22Rv1 (cell line): Measurements from ENCODE around the gene SPDL1.

Experiments used
- H3K27ac ChIP-seq: fragments of 450-650 bp; 2 replicates; pipeline ENCODE4 v1.5.1; 2017
- ZFX ChIP-seq: fragments of 450-650 bp; IDR thresholded peaks from 2 replicates; pipeline ENCODE4 v1.6.1; 2017; ENCODE audit warnings: antibody characterized with exemption, borderline replicate concordance
- TF ChIP-seq, protein P1 (sequence below): fragments of 450-650 bp; IDR thresholded peaks from 2 replicates; pipeline ENCODE4 v1.5.1; 2017; ENCODE audit warnings: mild to moderate bottlenecking

SPDL1 gene

DNA sequence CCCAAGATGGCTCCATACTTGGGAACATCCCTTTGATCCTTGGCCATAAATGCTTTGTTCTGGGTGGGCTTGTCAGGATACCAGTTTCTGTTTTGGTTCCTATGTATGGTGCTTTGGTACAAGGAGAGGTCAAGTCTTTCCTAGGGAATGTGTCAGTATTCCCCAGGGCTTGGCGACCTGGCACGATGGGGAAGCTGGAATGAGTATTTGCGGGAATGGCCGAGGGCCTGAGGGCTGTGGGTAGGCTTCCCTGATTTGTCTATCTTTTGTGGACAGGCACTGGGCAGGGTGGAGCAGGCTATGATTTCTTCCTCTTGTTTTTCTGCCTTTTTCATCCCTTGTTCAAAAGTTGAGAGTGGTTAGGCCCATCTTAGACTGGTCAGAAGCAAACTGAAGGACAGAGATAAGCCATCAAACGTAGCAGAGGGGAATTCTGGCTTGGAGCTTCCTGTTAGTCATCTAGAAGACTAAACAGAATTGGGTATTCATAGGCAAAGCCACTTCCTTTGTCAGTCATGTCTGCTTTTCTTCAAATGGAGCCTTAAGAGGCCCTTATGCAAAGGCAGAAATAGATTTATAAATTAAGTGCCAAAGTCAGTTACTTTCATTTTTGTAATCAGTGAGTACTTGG, 67.2 kb downstream of the SPDL1 start:
- TF ChIP-seq, protein P1, sequence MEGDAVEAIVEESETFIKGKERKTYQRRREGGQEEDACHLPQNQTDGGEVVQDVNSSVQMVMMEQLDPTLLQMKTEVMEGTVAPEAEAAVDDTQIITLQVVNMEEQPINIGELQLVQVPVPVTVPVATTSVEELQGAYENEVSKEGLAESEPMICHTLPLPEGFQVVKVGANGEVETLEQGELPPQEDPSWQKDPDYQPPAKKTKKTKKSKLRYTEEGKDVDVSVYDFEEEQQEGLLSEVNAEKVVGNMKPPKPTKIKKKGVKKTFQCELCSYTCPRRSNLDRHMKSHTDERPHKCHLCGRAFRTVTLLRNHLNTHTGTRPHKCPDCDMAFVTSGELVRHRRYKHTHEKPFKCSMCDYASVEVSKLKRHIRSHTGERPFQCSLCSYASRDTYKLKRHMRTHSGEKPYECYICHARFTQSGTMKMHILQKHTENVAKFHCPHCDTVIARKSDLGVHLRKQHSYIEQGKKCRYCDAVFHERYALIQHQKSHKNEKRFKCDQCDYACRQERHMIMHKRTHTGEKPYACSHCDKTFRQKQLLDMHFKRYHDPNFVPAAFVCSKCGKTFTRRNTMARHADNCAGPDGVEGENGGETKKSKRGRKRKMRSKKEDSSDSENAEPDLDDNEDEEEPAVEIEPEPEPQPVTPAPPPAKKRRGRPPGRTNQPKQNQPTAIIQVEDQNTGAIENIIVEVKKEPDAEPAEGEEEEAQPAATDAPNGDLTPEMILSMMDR: no peak
- TF ChIP-seq ZFX: no peak
- no peak overlapping the region for H3K27ac ChIP-seq

DNA sequence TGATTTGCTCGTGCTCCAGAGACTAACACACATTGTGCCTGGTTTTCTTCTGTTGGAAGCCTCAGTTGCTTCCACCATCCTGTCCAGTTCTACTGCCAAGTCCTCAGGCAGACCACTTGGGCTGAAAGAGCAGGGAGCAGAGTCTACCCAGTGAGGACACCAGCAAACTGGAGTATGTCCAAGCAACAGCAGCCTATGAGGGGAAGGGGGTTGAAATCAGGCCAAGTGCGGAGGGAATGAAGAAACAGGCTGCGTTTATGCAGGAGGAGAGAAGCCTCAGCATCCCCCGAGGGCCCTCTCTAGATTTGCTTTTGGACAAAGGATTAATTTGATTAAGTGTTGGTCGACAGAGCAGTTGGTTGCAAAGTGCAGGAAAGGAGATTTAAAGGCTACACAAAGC, 68.0 kb downstream of the SPDL1 start:
- TF ChIP-seq ZFX: no peak
- TF ChIP-seq, protein P1: no peak
- no peak overlapping the region for H3K27ac ChIP-seq

- TF ChIP-seq, protein P1: no peak
- TF ChIP-seq ZFX: no peak
These were observed 68.5 kb downstream of the SPDL1 start for GRCh38 chr5:169652057-169652456.

GRCh38 chr5:169653091-169653490, 69.5 kb downstream of the SPDL1 start:
- TF ChIP-seq ZFX: no peak
- TF ChIP-seq, protein P1: no peak
- H3K27ac ChIP-seq: no peak overlapping the region

More at GRCh38 chr5:169652057-169652456, 68.5 kb downstream of the SPDL1 start:
- H3K27ac ChIP-seq: no peak overlapping the region
